A673 (cell line): ENCODE data around the gene PEX3. TPM values are rescaled to one million over a fixed set of nuclear protein-coding genes. Genes with fewer than 3 reads are reported as not detected.

Experiments
- BruUV-seq: library from RNA; stranded (reverse); fragments of 400-500 nt; replicated peaks from 2 replicates; lab custom pipeline; 2021; lab: Mats Ljungman, UMichigan
- CTCF ChIA-PET: fragments of 300-600 bp; sonication (Branson Sonifier 250); formaldehyde crosslinking; loops from one replicate; lab custom pipeline; 2022; ENCODE audit warnings: antibody characterized with exemption; lab: Charles Lee
- POLR2A ChIA-PET: fragments of 300-600 bp; sonication (Branson Sonifier 250); formaldehyde crosslinking; loops from one replicate; lab custom pipeline; 2022; ENCODE audit warnings: antibody characterized with exemption; ENCODE audit not compliant: low non-redundant PET; lab: Charles Lee
- DNase-seq: peaks from one replicate; pipeline ENCODE4 v3.0.0-alpha.2; 2015; ENCODE audit warnings: low spot score
- H3K27ac ChIP-seq: fragments of 200-600 bp; sonication (generic); 2 replicates; pipeline ENCODE4 v1.5.1; 2016; ENCODE audit warnings: mixed run types, low read depth, mild to moderate bottlenecking, mixed read lengths, antibody characterized with exemption, low read length; ENCODE audit not compliant: poor library complexity, severe bottlenecking
- H3K27me3 ChIP-seq: fragments of 200-600 bp; sonication (generic); replicated peaks from 2 replicates; pipeline ENCODE4 v1.6.1; 2017; ENCODE audit warnings: mixed run types, low read depth, mild to moderate bottlenecking, mixed read lengths, antibody characterized with exemption, low read length; ENCODE audit not compliant: insufficient read depth, poor library complexity
- H3K36me3 ChIP-seq: fragments of 200-600 bp; sonication (generic); 2 replicates; pipeline ENCODE4 v1.6.1; 2016; ENCODE audit warnings: mixed run types, mild to moderate bottlenecking, mixed read lengths, antibody characterized with exemption, low read length; ENCODE audit not compliant: insufficient read depth, poor library complexity, severe bottlenecking
- H3K4me1 ChIP-seq: fragments of 200-600 bp; sonication (generic); 2 replicates; pipeline ENCODE4 v1.6.1; 2017; ENCODE audit warnings: mixed run types, mild to moderate bottlenecking, mixed read lengths, antibody characterized with exemption, low read length; ENCODE audit not compliant: insufficient read depth, poor library complexity, severe bottlenecking
- H3K4me3 ChIP-seq: fragments of 200-600 bp; sonication (generic); 2 replicates; pipeline ENCODE4 v1.5.1; 2016; ENCODE audit warnings: low read depth, mixed run types, mild to moderate bottlenecking, mixed read lengths, low read length; ENCODE audit not compliant: poor library complexity, severe bottlenecking
- H3K9me3 ChIP-seq: fragments of 200-600 bp; sonication (generic); 2 replicates; pipeline ENCODE4 v1.6.1; 2016; ENCODE audit warnings: mixed run types, low read depth, mild to moderate bottlenecking, mixed read lengths, antibody characterized with exemption, low read length; ENCODE audit not compliant: poor library complexity, severe bottlenecking
- CTCF ChIP-seq: fragments of 300-800, 200-600 bp; sonication (generic); conservative IDR thresholded peaks from 2 replicates; pipeline ENCODE4 v1.5.1; 2017; ENCODE audit warnings: low read depth, mild to moderate bottlenecking, antibody characterized with exemption, low read length, moderate library complexity, mixed read lengths
- EZH2 ChIP-seq: fragments of 200-600 bp; sonication (generic); IDR thresholded peaks from 2 replicates; pipeline ENCODE4 v1.6.1; 2017; ENCODE audit warnings: borderline replicate concordance, low read depth, mild to moderate bottlenecking, mixed read lengths, antibody characterized with exemption, low read length; ENCODE audit not compliant: poor library complexity, severe bottlenecking
- intact Hi-C: fragments of 100-400 bp; cut with micrococcal nuclease; formaldehyde crosslinking; loops from one replicate; pipeline ENCODE4 v1.10.0; 2022; ENCODE audit not compliant: unreplicated experiment
- total RNA-seq: library from RNA; stranded (reverse); gene quantifications from 2 replicates; pipeline ENCODE4 v1.2.3, GENCODE V29; 2021

The PEX3 gene
- total RNA-seq, 1 experiment from 2014 or later = 19.0 TPM

GRCh38 chr6:143476545-143476944 lies 25.9 kb downstream of the PEX3 start:
- Histone ChIP-seq H3K36me3 (peaks cover 4% of the 10 kb centered on the region), H3K4me3 (no peak overlapping the region), H3K27me3 (no peaks in the 10 kb centered on the region), H3K4me1 (no peaks in the 10 kb centered on the region), H3K9me3 (no peaks in the 10 kb centered on the region), H3K27ac (no peak overlapping the region)
- TF ChIP-seq EZH2 (no peak), CTCF (no peak)
- DNase-seq = no peak
- intact Hi-C loops = no loop called here
- no TSS peak for BruUV-seq
- POLR2A ChIA-PET = no interaction called here
- CTCF ChIA-PET = no interaction called here

- Histone ChIP-seq H3K4me3 (no peak overlapping the region), H3K27ac (no peak overlapping the region), H3K36me3 (no peaks in the 10 kb centered on the region), H3K27me3 (no peaks in the 10 kb centered on the region), H3K9me3 (no peaks in the 10 kb centered on the region), H3K4me1 (no peaks in the 10 kb centered on the region)
- no peak for DNase-seq
- ChIA-PET POLR2A (no interaction called here), CTCF (no interaction called here)
- intact Hi-C loops = no loop called here
- TF ChIP-seq EZH2 = no peak
- no peak for TF ChIP-seq CTCF
- no TSS peak for BruUV-seq
These were observed 28.0 kb downstream of the PEX3 start for GRCh38 chr6:143478479-143479062.

GRCh38 chr6:143482593-143482992 lies 32.0 kb downstream of the PEX3 start:
- no peak for DNase-seq
- TF ChIP-seq CTCF (no peak), EZH2 (no peak)
- Histone ChIP-seq H3K36me3 (no peaks in the 10 kb centered on the region), H3K4me3 (no peak overlapping the region), H3K4me1 (no peaks in the 10 kb centered on the region), H3K9me3 (no peaks in the 10 kb centered on the region), H3K27me3 (no peaks in the 10 kb centered on the region), H3K27ac (no peak overlapping the region)
- BruUV-seq = no TSS peak
- intact Hi-C loops = no loop called here
- CTCF ChIA-PET = no interaction called here
- POLR2A ChIA-PET = no interaction called here
